HG03469 (cell line): ENCODE measurements around the gene TAF11L12.
"Not testable (repeated sequence)": the region's sequence is repeated elsewhere in the genome, so short reads cannot be mapped to it uniquely, and the experiment has no call there.

Experiments
- ATAC-seq: cut with Tn5 transposase; IDR thresholded peaks from one replicate; pipeline ENCODE4 v1.9.1; 2021; ENCODE audit warnings: mild to moderate bottlenecking, moderate library complexity, moderate number of reproducible peaks; ENCODE audit not compliant: unreplicated experiment

The TAF11L12 gene

GRCh38 chr5:17610092-17610491, at the start of gene TAF11L12:
Gene TAF11L12 (plus strand): TSS chr5:17610392.
- ATAC-seq = not testable (repeated sequence)

DNA sequence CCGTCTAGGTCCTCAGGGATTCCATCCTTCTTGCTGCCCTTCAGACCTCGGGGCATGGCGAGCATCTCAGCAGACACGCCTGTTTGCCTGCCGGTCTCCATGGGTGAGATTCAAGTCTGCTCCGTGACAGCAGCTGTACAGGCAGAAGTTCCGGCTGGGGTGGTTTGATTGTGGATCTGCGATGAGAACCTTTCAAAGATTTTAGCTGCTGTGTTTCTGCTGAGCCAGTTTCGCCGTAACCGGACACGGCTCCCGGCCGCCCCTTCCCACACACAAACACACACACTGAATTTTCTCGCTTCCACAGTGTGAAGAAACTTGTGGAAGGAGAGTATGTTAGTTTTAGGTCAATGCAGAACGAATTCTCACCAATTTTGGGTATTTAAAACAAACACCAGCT, 24.5 kb upstream of the TAF11L12 start, which contains the start of gene TAF11L7:
TSS of gene TAF11L7 (minus strand) at position 101 of the 400 bp plus-strand sequence.
- not testable (repeated sequence) for ATAC-seq

GRCh38 chr5:17590860-17591259, 19.3 kb upstream of the TAF11L12 start, which contains the start of gene TAF11L8:
Gene TAF11L8 (minus strand): TSS chr5:17590960.
- ATAC-seq = not testable (repeated sequence)

- ATAC-seq = not testable (repeated sequence)
Measured at GRCh38 chr5:17594255-17594654, 15.9 kb upstream of the TAF11L12 start, which contains the start of gene TAF11L9. Gene TAF11L9 (minus strand): TSS chr5:17594394.

- not testable (repeated sequence) for ATAC-seq
Measured at GRCh38 chr5:17597728-17598127, 12.5 kb upstream of the TAF11L12 start, which contains the start of gene TAF11L10. Gene TAF11L10 (minus strand): TSS chr5:17597828.

- ATAC-seq = not testable (repeated sequence)
Measured at GRCh38 chr5:17603880-17604279, 6.3 kb upstream of the TAF11L12 start, which contains the start of gene TAF11L11. Gene TAF11L11 (plus strand): TSS chr5:17604183.

- ATAC-seq = no peak
Measured at GRCh38 chr5:17604951-17605350, 5.2 kb upstream of the TAF11L12 start.

DNA sequence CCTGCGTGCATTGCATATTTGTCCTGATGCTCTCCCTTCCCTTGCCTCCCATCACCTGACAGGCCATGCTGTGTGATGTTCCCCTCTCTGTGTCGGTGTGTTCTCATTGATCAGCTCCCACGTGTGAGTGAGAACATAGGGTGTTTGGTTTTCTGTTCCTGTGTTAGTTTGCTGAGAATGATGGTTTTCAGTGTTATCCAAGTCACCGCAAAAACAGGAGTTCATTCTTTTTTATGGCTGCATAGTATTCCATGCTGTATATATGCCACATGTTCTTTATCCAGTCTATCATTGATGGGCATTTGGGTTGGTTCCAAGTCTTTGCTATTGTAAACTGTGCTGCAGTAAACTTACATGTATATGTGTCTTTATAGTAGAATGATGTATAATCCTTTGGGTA, 2.7 kb upstream of the TAF11L12 start:
- ATAC-seq = not testable (repeated sequence)

- ATAC-seq = no peak
Measured at GRCh38 chr5:17614872-17615605, 4.8 kb downstream of the TAF11L12 start.

GRCh38 chr5:17619354-17619753, 9.2 kb downstream of the TAF11L12 start:
- no peak for ATAC-seq

DNA sequence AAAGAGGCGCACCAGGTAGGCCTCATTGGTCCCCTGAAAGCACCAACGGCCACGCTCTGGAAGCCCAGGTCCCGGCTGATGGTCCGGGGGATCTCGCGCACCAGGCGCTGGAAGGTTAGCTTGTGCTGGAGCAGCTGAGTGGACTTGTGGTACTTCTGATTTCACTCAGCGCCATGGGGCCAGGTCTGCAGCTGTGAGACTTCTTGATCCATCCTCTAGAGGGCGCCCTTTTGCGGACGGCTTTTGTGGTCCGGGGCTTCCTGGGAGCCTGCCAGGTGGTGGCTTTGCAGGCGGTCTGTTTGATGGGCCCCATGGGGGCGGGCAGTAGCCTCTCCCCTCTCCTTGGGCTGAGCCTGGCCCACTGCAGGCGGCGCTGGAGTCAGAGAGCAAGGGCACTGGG, 10.4 kb downstream of the TAF11L12 start:
- ATAC-seq = no peak

DNA sequence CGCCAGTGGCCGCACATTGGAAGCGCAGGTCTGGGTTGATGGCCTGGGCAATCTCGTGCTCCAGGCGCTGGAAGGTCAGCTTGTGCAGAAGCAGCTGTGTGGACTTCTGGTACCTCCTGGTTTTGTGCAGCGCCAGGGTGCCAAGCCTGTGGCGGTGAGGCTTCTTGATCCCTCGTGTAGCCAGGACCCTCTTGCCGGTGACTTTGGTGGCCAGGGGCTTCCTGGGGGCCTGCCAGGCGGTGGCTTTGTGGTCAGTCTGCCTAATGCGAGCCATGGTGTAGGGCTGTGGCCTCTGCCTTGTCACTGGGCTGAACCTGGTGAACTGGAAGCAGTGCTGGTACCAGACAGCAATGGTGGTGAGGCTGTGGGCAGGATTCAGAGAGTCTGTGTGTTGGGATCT, 15.5 kb downstream of the TAF11L12 start:
- ATAC-seq = no peak

DNA sequence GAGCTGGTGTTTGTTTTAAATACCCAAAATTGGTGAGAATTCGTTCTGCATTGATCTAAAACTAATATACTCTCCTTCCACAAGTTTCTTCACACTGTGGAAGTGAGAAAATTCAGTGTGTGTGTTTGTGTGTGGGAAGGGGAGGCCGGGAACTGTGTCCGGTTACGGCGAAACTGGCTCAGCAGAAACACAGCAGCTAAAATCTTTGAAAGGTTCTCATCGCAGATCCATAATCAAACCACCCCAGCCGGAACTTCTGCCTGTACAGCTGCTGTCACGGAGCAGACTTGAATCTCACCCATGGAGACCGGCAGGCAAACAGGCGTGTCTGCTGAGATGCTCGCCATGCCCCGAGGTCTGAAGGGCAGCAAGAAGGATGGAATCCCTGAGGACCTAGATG, 21.6 kb downstream of the TAF11L12 start, which contains the start of gene TAF11L13:
TSS of gene TAF11L13 (plus strand) at position 301 of the 400 bp plus-strand sequence.
- ATAC-seq = not testable (repeated sequence)

- no peak for ATAC-seq
Measured at GRCh38 chr5:17634160-17634559, 24.0 kb downstream of the TAF11L12 start, which contains the start of gene TAF11L14. Gene TAF11L14 (plus strand): TSS chr5:17634460.

- ATAC-seq = not testable (repeated sequence)
Measured at GRCh38 chr5:17649232-17649631, 39.0 kb downstream of the TAF11L12 start.

- ATAC-seq = not testable (repeated sequence)
Measured at GRCh38 chr5:17655201-17655759, 45.1 kb downstream of the TAF11L12 start.

GRCh38 chr5:17655921-17656320, 45.7 kb downstream of the TAF11L12 start:
- ATAC-seq = no peak
